IMR-90 (cell line): ENCODE measurements around the gene FNBP1L.

ENCODE experiments used
- CEBPB ChIP-seq: IDR thresholded peaks from 2 replicates; pipeline ENCODE4 v1.6.1; 2012; ENCODE audit warnings: low read depth, low read length, improper control_type of control experiment
- MAFK ChIP-seq: IDR thresholded peaks from 2 replicates; pipeline ENCODE4 v1.6.1; 2012; ENCODE audit warnings: low read depth, low read length, improper control_type of control experiment
- MXI1 ChIP-seq: IDR thresholded peaks from 2 replicates; pipeline ENCODE4 v1.6.1; 2012; ENCODE audit warnings: low read depth, mild to moderate bottlenecking, low read length, moderate library complexity, borderline replicate concordance
- POLR2A ChIP-seq: IDR thresholded peaks from 2 replicates; pipeline ENCODE4 v1.6.1; 2012; ENCODE audit warnings: mild to moderate bottlenecking, low read depth, low read length
- RAD21 ChIP-seq: IDR thresholded peaks from 2 replicates; pipeline ENCODE4 v1.6.1; 2012; ENCODE audit warnings: low read length, improper control_type of control experiment
- RCOR1 ChIP-seq: IDR thresholded peaks from 2 replicates; pipeline ENCODE4 v1.6.1; 2012; ENCODE audit warnings: mild to moderate bottlenecking, low read length, improper control_type of control experiment; ENCODE audit not compliant: insufficient replicate concordance
- SMC3 ChIP-seq: fragments of 150-350 bp; IDR thresholded peaks from 2 replicates; pipeline ENCODE4 v1.6.1; 2016; ENCODE audit warnings: low read depth, mild to moderate bottlenecking, antibody characterized with exemption, low read length, moderate library complexity
- TF ChIP-seq, protein P1 (sequence below): conservative IDR thresholded peaks from 2 replicates; pipeline ENCODE4 v1.5.1; 2012; ENCODE audit warnings: mild to moderate bottlenecking, low read depth, low read length, improper control_type of control experiment

DNA sequence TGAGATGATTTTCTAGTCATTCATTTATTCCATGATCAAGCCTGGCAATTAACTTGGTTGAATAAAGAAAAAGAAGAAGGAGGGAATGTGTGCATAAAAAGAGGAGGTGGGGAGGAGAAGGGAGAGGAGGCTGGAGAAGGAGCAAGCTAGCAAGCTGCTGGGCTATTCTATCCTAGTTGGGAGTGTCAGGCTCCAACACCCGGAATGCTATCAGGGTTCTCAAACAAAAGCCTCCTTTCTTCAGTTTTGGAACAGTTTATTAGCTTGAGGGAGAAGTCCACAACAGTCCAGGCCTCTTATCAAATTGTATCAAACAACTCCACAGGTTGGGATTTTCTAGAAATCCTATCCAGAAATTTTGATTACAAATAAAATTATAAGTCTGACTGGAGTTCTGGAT is 153.8 kb downstream of the FNBP1L start:
- TF ChIP-seq, protein P1, sequence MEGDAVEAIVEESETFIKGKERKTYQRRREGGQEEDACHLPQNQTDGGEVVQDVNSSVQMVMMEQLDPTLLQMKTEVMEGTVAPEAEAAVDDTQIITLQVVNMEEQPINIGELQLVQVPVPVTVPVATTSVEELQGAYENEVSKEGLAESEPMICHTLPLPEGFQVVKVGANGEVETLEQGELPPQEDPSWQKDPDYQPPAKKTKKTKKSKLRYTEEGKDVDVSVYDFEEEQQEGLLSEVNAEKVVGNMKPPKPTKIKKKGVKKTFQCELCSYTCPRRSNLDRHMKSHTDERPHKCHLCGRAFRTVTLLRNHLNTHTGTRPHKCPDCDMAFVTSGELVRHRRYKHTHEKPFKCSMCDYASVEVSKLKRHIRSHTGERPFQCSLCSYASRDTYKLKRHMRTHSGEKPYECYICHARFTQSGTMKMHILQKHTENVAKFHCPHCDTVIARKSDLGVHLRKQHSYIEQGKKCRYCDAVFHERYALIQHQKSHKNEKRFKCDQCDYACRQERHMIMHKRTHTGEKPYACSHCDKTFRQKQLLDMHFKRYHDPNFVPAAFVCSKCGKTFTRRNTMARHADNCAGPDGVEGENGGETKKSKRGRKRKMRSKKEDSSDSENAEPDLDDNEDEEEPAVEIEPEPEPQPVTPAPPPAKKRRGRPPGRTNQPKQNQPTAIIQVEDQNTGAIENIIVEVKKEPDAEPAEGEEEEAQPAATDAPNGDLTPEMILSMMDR = no peak
- TF ChIP-seq SMC3 (no peak), RCOR1 (no peak), POLR2A (no peak), RAD21 (no peak), CEBPB (no peak), MXI1 (no peak), MAFK (no peak)
